Kidney epithelial cell (primary cell): ENCODE results near the gene GPR152. TPM values are rescaled to one million over a fixed set of nuclear protein-coding genes. Genes with fewer than 3 reads are reported as not detected.
A peak's percentile ranks its signal among the peaks of the same experiment; 100 is the strongest.

ENCODE experiments used
- DNase-seq: peaks from one replicate; pipeline ENCODE4 v3.0.0-alpha.2; 2010; ENCODE audit warnings: low read depth
- H3K27me3 ChIP-seq: 2 replicates; pipeline ENCODE4 v1.6.0; 2011; ENCODE audit warnings: low read length; ENCODE audit not compliant: control insufficient read depth, insufficient read depth
- H3K36me3 ChIP-seq: 2 replicates; pipeline ENCODE4 v1.5.1; 2011; ENCODE audit warnings: low read length; ENCODE audit not compliant: control insufficient read depth, insufficient read depth
- H3K4me3 ChIP-seq: 2 replicates; pipeline ENCODE4 v1.5.1; 2011; ENCODE audit warnings: low read depth, mild to moderate bottlenecking, control low read depth, low read length
- CTCF ChIP-seq: IDR thresholded peaks from 2 replicates; pipeline ENCODE4 v1.5.1; 2011; ENCODE audit warnings: mild to moderate bottlenecking, moderate library complexity, low read length, control low read depth, inconsistent platforms; ENCODE audit not compliant: insufficient read depth, poor library complexity, severe bottlenecking
- total RNA-seq: library from RNA; depleted of rRNA; stranded (reverse); fragments of >200 nt; gene quantifications from 2 replicates; pipeline ENCODE4 v1.2.3, GENCODE V29; 2015

GPR152 gene
- total RNA-seq, 1 donor from 2014 or later: not detected

GRCh38 chr11:67439321-67440228 is 13.0 kb downstream of the GPR152 start:
- peak; percentile 29 for TF ChIP-seq CTCF
- no peak for DNase-seq
- no peak overlapping the region for H3K4me3 ChIP-seq
- no peaks in the 10 kb centered on the region for H3K27me3 ChIP-seq
- H3K36me3 ChIP-seq: peaks cover 4% of the 10 kb centered on the region

- peaks cover 4% of the 10 kb centered on the region for H3K36me3 ChIP-seq
- no peak overlapping the region for H3K4me3 ChIP-seq
- no peak for DNase-seq
- no peak for TF ChIP-seq CTCF
- no peaks in the 10 kb centered on the region for H3K27me3 ChIP-seq
Measured at GRCh38 chr11:67438158-67438902, 14.2 kb downstream of the GPR152 start.

- Histone ChIP-seq H3K27me3 (no peaks in the 10 kb centered on the region), H3K4me3 (no peak overlapping the region), H3K36me3 (peaks cover 4% of the 10 kb centered on the region)
- TF ChIP-seq CTCF: no peak
- DNase-seq: no peak
Measured at GRCh38 chr11:67437809-67438157, 14.7 kb downstream of the GPR152 start.

GRCh38 chr11:67437082-67437808 is 15.3 kb downstream of the GPR152 start, which contains the start of gene PTPRCAP:
Gene PTPRCAP, minus strand, starts transcription at chr11:67437682. Its CDS starts 63 bp downstream, at chr11:67437619.
- H3K36me3 ChIP-seq: peaks cover 4% of the 10 kb centered on the region
- TF ChIP-seq CTCF: no peak

GRCh38 chr11:67436459-67437081 is 16.0 kb downstream of the GPR152 start:
- no peak for TF ChIP-seq CTCF
- no peaks in the 10 kb centered on the region for H3K27me3 ChIP-seq
- no peak for DNase-seq
- H3K4me3 ChIP-seq: no peak overlapping the region
- peaks cover 4% of the 10 kb centered on the region for H3K36me3 ChIP-seq

More at GRCh38 chr11:67437082-67437808, 15.3 kb downstream of the GPR152 start, which contains the start of gene PTPRCAP:
- DNase-seq: no peak
- H3K4me3 ChIP-seq: no peak within 1 kb of the TSS
- H3K27me3 ChIP-seq: no peaks in the 10 kb centered on the region
